ENCODE results near the gene VSIG10L.

DNA sequence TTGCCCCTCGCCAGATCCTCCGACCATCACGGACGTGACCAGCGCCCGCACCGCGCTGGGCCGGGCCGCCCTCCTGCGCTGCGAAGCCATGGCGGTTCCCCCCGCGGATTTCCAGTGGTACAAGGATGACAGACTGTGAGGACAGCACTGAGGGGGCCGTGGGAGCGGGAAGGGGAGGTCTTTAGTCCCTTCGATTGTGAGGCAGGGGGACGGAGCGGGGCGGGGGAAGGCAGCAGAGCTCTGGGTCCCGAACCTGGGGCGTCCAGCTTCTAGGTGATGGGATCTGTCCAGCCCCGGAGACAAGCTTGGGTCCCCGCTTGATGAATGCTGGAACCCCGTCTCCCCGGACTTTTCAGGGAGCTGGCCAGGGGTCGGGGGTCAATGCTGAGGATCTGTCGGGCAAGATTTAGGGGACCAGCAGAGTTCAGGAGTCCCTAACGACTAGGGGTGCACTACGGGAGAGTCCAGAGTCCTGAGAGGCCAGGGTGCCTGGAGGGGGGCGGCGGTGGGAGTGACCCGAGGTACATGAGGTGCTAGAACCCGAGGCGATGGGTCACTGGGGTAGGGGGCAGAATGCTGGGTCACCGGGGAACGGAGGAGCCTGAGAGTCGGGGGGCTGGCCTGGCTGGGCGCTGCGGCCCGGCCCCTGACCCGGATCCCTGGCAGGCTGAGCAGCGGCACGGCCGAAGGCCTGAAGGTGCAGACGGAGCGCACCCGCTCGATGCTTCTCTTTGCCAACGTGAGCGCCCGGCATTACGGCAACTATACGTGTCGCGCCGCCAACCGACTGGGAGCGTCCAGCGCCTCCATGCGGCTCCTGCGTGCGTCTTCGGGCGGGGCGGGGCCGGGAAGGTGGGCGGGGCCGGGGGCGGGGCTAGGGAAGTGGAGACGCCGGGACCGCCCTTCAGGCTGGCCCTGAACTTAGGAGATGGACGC is 14.6 kb downstream of the VSIG10L start:
- TF ChIP-seq CTCF (IDR thresholded peaks at IDR 0.05; ENCODE audit: borderline replicate concordance, extremely low read depth, low read length, poor library complexity, severe bottlenecking) (no peak), EZH2 (IDR thresholded peaks at IDR 0.05; ENCODE audit: borderline replicate concordance, low read depth, low read length, severe bottlenecking) (no peak)

Data from DND-41 (cell line).